Lower leg skin (tissue), 4 donors: Measurements from ENCODE around the gene UBE2L5. TPM values are rescaled to one million over a fixed set of nuclear protein-coding genes. Genes with fewer than 3 reads are reported as not detected.

ENCODE experiments used
- DNase-seq, 2 donors: peaks; one replicate each; pipeline ENCODE4 v3.0.0-alpha.2; 2019; ENCODE audit warnings: low spot score in 2 of 2
- H3K4me3 ChIP-seq: fragments of 200-600 bp; sonication (generic); 2 replicates; pipeline ENCODE4 v1.5.1; 2017; ENCODE audit warnings: mild to moderate bottlenecking, low read depth; ENCODE audit not compliant: poor library complexity, severe bottlenecking
- POLR2A ChIP-seq, 2 donors: fragments of 450-650 bp; IDR thresholded peaks; one replicate each; pipeline ENCODE4 v1.6.1; 2016 to 2017; ENCODE audit warnings: antibody characterized with exemption in 2 of 2, mild to moderate bottlenecking in 1 of 2, moderate library complexity in 1 of 2
- WGBS, 2 donors: methylation state at CpG; one replicate each; pipeline ENCODE4 v1.1.5; 2018; 5-methylcytosine and 5-hydroxymethylcytosine counted together
- intact Hi-C: fragments of 100-400 bp; cut with DNase I; formaldehyde crosslinking; loops from one replicate; pipeline ENCODE4 v1.15.0; 2023; ENCODE audit warnings: low total_unique reads
- total RNA-seq, 4 donors: library from RNA; depleted of rRNA; stranded (reverse); fragments of >200 nt; gene quantifications; one replicate each; pipeline ENCODE4 v1.1.0, GENCODE V29; 2016
- TF ChIP-seq, protein P1 (sequence below), 3 donors: fragments of 450-650 bp; IDR thresholded peaks; one replicate each; pipeline ENCODE4 v1.5.1; 2016; ENCODE audit warnings: antibody characterized with exemption in 3 of 3, mild to moderate bottlenecking in 3 of 3, moderate library complexity in 2 of 3

The UBE2L5 gene
- total RNA-seq, 4 donors from 2014 or later: 0.13 to 0.20 TPM; not detected in 2

- TF ChIP-seq POLR2A (IDR thresholded peaks at IDR 0.05): no peak
- TF ChIP-seq, protein P1, sequence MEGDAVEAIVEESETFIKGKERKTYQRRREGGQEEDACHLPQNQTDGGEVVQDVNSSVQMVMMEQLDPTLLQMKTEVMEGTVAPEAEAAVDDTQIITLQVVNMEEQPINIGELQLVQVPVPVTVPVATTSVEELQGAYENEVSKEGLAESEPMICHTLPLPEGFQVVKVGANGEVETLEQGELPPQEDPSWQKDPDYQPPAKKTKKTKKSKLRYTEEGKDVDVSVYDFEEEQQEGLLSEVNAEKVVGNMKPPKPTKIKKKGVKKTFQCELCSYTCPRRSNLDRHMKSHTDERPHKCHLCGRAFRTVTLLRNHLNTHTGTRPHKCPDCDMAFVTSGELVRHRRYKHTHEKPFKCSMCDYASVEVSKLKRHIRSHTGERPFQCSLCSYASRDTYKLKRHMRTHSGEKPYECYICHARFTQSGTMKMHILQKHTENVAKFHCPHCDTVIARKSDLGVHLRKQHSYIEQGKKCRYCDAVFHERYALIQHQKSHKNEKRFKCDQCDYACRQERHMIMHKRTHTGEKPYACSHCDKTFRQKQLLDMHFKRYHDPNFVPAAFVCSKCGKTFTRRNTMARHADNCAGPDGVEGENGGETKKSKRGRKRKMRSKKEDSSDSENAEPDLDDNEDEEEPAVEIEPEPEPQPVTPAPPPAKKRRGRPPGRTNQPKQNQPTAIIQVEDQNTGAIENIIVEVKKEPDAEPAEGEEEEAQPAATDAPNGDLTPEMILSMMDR (IDR thresholded peaks at IDR 0.05): no peak
- no peak overlapping the region for H3K4me3 ChIP-seq
- DNase-seq: peak in 1 of 2 donors; percentile 21
- WGBS, 2 donors: 94 to 97% methylated on average over 2 of the region's 2 CpGs
- intact Hi-C loops: no loop called here
These were observed 44.1 kb upstream of the UBE2L5 start for GRCh38 chr13:30378191-30378590.

DNA sequence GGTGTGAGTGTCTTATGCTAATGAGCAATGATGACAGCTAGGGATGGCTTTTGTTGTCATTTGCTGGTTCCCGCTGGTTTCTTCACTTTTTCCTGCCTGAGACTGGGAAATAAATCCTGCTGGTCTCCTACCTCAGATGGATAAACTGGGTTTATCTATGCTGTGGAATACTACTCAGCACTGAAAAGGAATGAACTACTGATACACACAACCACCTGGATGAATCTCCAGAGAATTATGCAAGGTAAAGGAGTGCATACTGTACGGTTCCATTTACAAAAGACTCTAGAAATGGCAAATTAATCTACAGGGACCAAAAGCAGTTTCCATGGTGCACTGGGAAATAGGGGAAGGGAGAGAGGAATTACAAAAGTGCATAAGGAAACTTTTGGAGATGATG, 41.2 kb upstream of the UBE2L5 start:
- DNase-seq: no peak
- intact Hi-C loops: no loop called here
- 92 to 98% methylated on average over 2 of the region's 2 CpGs for WGBS, 2 donors
- H3K4me3 ChIP-seq: no peak overlapping the region
- no peak for TF ChIP-seq POLR2A (IDR thresholded peaks at IDR 0.05)
- TF ChIP-seq, protein P1 (IDR thresholded peaks at IDR 0.05): no peak

DNA sequence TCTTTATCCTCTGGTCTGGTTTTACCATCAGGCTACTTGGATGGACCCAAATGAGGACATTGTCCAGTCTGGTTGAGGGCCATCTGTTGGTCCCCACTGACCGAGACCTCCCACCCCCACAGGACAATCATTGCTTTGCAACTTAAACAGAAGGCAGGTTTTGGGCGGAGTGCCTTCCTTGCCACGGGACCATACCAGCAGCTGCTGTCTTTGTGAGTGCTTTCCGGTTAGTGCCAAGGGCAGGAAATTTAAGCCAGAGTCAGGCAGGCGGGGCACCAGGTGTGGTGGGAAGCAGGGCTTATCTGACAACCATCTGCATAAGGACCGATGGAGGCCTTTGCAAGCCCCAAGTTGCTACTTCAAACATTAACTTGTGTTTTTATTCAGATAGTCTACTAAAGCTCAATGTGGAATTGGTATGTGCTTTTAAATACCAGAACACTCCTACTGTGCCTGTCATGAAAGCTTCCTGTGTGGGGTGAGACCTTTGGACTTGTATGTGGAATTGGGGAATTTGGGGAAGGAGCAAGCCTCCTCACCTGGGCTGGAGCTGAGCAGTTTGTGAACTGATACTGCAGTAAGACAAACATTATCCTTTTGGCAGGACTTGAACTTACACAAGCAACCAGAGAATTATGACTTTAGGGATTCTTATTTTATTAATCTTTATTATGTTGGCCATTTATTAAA, 39.3 kb upstream of the UBE2L5 start:
- DNase-seq: peak in 1 of 2 donors; percentile 68
- intact Hi-C loops: no loop called here
- H3K4me3 ChIP-seq: no peak overlapping the region
- 43 to 50% methylated on average over 6 of the region's 6 CpGs for WGBS, 2 donors
- TF ChIP-seq POLR2A (IDR thresholded peaks at IDR 0.05): no peak
- TF ChIP-seq, protein P1 (IDR thresholded peaks at IDR 0.05): no peak

- intact Hi-C loops: no loop called here
- TF ChIP-seq POLR2A (IDR thresholded peaks at IDR 0.05): no peak
- TF ChIP-seq, protein P1 (IDR thresholded peaks at IDR 0.05): no peak
- WGBS, 2 donors: 23 to 24% methylated on average over 15 of the region's 15 CpGs
- H3K4me3 ChIP-seq: no peak overlapping the region
- DNase-seq: peak; percentile 49 to 86
These were observed 33.6 kb upstream of the UBE2L5 start for GRCh38 chr13:30388406-30389283.

DNA sequence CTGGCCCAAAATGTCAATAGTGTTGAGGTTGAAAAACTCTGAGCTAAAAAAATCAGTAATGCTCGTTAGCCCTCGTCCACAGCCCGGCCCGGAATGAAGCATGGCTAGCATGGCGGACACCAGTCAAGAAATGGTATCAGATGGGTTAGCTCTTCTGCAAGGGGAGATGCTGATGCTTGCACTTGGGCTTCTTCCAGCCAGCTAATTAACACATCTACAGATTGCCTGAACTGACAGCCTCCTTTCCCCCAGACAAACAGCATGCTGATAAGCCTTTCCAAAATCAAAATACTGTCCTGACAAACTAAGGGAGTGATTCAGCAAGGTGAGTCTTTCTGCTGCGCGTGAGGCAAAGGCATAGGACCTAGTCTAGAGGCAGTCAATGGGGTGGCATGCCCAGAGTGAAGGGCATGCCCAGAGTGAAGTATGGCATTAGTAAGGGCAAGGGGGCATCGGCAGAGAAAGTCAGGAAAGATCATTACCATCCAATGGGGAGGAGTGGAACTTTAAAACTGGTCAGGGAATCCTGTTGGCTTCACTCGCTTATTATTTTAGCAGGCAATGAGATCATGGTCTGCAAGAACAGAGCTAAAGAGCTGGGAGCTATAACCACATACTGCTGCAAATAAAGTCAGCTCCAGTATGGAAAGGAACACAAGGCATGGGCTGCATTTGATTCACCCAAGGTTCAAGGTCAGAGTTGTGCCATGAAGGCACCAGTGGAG, 30.2 kb upstream of the UBE2L5 start:
- 66 to 80% methylated on average over 9 of the region's 9 CpGs for WGBS, 2 donors
- TF ChIP-seq, protein P1 (IDR thresholded peaks at IDR 0.05): no peak
- no peak for TF ChIP-seq POLR2A (IDR thresholded peaks at IDR 0.05)
- H3K4me3 ChIP-seq: no peak overlapping the region
- no peak for DNase-seq
- intact Hi-C loops: no loop called here
